ENCODE results near the gene DCTN4.

Gene DCTN4

DNA sequence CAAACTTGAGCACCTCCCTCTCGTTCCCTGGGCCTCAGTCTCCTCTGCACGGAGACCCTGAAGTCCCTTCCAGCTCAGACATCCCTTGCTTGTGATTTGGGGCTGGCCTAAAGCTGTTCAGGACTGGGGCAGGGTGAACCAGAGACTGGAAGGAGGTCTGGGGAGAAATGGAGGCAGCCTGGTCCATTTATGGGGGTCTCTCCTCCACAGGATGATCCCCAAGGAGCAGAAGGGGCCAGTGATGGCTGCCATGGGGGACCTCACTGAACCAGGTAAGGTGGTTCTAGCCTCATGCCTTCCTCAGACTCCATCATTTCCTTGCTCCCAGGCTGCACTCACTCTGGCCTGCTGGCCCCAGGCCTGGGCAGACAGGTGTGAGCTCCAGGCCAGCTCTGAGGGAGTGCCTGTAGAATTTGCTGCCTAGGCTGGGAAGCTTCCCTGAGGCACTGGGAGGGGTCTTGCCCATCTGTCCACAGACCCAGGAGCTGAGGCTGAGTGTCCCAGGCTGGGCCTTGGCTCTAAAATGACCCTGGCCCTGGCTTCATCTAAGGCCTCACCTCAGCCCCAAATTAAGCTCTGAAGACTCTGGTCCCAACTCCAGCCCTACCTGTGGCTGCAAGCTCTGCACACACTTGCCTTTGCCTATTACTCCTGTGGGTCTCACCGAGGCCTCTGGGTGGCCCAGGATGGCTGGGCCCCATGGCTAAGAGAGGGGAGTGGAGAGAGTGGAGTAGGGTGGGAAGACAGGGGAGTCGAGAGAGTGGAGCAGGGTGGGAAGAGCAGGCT is 95.9 kb downstream of the DCTN4 start:
- FAIRE-seq, result no peak

DNA sequence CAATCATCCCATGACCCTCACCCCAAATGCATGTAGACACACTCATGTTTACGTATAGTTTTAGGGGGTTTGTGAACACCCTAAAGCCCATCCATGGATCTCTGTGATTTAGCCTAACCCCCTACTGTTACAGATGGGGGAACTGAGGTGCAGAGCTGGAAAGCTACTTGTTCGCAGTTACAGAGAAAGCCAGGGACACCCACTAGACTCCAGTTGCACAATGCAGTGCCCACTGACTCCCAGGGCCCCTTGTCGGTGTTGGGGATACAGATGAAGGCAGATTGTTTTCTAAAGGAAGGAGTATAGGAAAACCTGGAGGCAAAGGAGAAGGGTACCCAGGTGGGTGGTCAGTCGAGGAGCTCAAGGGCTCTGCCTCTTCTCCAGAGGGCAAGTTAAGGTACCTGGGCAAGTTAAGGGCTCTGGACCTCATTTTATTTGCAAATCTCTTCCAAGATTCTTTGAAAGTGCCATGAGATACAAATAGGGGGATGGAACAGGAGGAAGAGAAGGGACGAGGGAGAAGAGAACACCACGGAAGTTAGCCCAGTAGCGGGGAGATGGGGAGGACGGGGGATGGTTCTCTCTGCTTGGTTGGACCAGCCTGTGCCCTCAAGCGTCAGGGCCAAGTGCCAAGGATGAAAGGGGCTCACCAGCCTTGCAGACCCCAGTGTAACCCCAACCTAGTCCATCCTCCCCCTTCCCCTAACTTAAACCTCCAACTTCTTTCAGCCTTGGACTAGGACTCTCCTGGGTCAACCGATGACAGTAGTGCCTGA is 96.8 kb downstream of the DCTN4 start:
- no peak for FAIRE-seq

DNA sequence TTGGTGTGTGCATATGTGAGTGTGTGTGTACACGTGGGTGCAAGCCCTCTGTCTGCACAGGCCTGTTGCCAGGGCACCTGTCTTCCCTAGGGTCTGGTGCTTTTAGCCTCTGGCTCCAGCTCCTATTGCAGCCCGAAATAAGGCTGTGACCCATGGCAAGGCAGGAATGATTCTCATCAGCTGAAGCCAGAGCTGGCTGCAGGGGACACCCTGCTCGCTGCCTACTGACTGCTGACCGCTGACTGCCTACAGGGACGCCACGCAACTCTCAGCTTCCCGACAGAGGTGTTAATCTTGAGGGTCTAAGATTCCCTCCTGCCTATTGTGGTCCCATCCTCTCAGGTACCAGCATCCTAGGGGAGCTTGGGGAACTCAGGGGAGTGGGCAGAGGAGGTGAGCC is 97.7 kb downstream of the DCTN4 start, which contains the start of gene MYOZ3:
TSS of gene MYOZ3 (plus strand) at position 166 of the 400 bp plus-strand sequence. CDS start 1,691 bp downstream, outside the sequence.
- no peak for FAIRE-seq

DNA sequence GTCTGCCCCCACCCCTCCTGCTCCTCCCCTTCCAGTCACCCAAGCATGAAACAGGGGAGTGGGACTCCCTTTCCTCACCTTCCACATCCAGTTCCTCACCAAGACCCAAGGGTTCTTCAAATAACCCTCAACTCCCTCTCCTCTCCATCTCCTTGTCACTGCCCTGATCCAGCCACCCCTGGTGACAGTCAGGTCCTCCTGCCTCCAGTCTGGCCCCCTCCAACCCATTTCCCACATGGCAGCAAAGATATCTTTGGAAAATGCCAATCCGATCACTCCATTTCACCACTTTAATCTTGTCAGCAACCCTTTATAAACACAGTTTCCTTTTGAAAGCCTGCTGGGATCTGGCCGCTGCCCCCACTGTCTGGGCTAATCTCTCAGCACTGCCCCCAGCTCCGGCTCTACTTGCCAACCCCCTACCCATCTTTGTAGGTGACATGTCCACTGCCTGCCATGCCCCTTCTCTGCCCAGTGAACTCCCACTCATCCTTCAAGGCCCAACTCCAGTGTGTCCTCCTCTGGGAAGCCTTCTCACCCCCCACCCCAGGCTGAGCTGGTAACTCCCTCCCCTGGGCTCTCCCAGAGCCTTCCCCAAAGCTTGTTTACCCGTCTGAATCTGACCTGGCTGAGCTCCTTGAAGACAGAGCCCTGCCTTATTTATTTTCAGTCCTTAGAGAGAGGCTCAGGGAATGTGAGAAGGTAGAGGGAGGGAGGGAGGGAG is 98.5 kb downstream of the DCTN4 start:
- no peak for FAIRE-seq

DNA sequence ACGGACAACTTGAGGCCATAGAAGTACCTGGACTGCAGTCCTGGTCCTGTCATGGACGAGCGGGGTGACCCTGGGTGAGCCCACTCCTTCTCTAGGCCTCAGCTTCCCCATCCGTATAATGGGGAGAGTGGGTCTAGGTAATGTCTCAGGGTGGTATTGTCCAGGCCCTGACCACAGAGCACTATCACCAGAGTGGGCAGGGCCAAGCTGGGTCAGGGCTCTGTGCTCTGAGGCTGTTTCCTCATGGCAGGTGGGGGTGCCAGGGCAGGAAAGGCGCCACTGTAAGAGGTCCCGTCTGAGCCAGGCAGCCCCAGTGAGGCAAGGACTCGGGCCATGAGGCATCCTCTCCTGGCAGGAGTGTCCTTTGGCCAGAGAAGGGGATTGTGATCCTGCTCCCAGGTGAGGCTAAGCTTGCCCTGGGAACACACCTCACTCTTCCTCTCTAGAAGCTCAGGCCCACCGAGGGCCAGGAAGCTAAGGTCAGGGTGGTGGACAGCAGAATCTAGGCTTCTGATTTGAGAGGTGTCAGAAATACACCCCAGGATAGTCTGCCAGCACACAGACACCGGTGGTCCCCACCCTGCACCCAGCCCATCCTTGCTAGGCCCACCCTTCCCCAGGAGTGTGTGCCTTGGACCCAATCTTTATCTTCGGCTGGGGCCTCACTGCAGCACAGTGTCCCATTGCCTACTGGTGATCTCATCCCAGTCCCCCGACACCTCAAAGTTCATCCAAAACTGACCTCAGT is 99.3 kb downstream of the DCTN4 start:
- FAIRE-seq, result no peak

DNA sequence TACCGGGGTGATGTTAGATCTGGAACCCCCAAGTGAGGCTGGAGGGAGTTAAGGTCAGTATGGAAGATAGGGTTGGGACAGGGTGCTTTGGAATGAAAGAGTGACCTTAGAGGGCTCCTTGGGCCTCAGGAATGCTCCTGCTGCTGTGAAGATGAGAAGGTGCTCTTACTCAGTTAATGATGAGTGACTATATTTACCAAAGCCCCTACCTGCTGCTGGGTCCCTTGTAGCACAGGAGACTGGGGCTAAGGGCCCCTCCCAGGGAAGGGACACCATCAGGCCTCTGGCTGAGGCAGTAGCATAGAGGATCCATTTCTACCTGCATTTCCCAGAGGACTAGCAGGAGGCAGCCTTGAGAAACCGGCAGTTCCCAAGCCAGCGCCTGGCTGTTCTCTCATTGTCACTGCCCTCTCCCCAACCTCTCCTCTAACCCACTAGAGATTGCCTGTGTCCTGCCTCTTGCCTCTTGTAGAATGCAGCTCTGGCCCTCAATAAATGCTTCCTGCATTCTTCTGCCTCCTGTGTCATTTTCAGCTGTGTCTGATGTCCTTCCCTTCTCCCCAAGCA is 100.0 kb downstream of the DCTN4 start:
- FAIRE-seq, result no peak

Data from G401.6 (cell line).